Measurements from ENCODE around the gene CSNK2B.

DNA sequence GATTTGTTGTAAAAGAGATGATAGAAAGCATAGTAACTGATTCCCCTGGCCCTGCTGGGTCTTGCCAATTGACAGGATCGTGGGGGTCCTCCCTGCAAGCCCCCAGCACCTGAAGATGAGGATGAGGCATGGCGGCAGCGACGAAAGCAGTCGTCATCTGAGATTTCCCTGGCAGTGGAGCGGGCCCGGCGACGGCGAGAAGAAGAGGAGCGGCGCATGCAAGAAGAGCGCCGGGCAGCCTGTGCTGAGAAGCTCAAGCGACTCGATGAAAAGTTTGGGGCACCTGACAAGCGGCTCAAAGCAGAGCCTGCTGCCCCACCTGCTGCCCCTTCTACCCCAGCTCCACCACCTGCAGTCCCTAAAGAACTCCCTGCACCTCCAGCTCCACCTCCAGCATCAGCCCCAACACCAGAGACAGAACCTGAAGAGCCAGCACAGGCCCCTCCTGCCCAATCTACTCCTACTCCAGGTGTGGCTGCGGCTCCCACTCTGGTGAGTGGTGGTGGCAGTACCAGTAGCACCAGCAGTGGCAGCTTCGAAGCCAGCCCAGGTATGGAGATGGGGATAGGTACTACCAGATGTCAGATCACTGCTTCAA lies 38.1 kb upstream of the CSNK2B start:
- no peak for TF ChIP-seq YY1 (IDR thresholded peaks at IDR 0.05; ENCODE audit: insufficient read depth, insufficient read length)
- TF ChIP-seq ZNF274 (IDR thresholded peaks at IDR 0.05; ENCODE audit: low read depth, low read length), result no peak
- TF ChIP-seq SUZ12 (IDR thresholded peaks at IDR 0.05; ENCODE audit: extremely low read depth, insufficient read depth, insufficient read length), result no peak
